Measurements from ENCODE around the gene EYS.
"Not testable (repeated sequence)": the region's sequence is repeated elsewhere in the genome, so short reads cannot be mapped to it uniquely, and the experiment has no call there.

EYS gene

DNA sequence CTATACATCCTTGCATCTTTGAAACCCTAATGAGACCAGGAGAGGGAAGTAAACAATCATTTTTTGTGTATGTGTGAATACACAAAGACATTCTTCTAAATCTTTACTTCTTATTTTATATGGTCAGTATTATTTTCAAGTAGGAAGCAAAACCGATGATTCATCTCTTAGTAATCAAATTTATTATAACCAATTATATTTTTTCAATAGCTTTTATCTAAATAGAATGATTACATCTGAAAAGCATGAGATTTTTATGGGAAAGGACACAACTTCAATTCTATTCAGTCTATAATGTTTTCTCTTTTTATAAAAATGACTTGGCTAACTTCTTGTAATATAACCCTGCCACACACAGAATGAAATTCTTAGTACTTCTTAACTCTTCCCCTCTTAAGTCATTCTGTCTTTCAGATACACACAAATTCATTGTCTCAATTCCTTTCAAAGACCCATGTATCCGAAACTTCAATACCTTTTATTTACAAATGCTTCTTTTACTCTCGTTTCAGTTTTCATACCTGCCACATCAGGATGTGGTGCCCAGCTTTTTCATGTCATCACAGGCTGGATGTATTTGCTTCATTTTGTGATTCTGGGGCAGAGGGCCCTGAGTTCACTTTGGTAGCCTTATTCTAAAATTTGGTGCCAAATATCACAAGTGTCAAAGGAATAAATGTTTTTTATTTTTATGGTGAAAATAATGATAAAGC, 1844.4 kb downstream of the EYS start:
- DNase-seq = no peak

- no peak for DNase-seq
Observed at GRCh38 chr6:63859528-63859927, 1847.5 kb downstream of the EYS start.

GRCh38 chr6:63858691-63859090, 1848.3 kb downstream of the EYS start:
- DNase-seq = no peak

DNA sequence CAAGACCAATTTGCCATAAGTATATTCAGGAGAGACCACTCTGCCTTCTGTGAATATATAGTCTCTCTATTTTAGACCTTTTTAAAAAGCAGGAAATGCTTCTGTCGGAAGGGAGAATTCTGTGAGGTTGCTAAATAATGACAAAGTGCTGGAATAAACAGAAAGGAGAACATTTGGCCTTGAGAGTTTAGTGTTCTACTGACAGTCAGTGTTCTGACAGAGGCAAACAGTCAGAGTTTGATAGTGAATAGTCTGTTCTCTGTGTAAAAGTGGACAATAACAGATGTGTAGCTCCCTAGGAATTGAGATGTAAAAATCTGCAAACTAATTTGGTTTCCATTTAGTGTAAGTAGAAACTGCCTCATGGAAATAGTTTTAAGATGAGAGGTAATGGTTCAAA, 1850.8 kb downstream of the EYS start:
- DNase-seq = no peak

DNA sequence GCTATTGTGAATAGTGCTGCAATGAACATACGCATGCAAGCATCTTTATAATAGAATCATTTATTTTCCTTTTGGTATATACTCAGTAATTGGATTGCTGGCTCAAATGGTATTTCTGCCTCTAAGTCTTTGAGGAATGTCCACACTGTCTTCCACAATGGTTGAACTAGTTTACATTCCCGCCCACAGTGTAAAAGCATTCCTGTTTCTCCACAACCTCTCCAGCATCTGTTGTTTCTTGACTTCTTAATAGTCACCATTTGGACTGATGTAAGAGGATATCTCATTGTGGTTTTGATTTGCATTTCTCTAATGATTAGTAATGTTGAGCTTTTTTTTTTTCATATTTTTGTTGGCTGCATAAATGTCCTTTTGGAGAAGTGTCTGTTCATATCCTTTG, 1862.7 kb downstream of the EYS start:
- no peak for DNase-seq

GRCh38 chr6:63839485-63839884, 1867.5 kb downstream of the EYS start:
- no peak for DNase-seq

DNA sequence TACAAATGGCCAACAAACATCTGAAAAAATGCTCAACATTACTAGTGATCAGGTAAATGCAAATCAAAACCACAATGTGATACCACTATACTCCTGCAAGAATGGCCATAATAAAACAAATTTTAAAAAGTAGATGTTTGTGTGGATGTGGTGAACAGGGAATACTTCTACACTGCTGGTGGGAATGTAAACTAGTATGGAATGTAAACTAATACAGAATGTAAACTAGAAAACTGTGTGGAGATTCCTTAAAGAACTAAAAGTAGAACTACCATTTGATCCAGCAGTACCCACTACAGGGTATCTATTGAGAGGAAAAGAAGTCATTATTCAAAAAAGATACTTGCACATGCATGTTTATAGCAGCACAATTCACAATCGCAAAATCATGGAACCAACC, 1878.3 kb downstream of the EYS start:
- DNase-seq = not testable (repeated sequence)

GRCh38 chr6:63824722-63825121, 1882.3 kb downstream of the EYS start:
- no peak for DNase-seq

- no peak for DNase-seq
Observed at GRCh38 chr6:63821442-63821841, 1885.6 kb downstream of the EYS start.

DNA sequence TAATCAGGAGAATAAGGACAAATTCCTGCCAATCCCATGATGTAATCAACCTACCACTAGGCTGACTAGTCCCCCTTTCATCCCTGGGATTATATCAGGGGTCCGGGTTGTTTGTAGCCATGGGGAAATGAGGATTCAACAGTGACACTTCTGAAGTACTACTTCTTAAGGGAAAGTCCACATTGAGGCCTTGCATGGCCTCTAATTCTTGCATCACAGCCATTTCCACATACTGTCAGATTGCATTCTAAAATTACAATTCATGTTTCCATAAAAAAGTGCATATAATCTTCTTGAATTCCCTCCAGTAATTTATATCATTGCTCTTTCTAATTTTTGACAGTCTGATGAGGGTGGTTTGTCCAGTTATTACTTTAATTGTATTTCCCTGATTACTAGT, 1887.2 kb downstream of the EYS start:
- DNase-seq = no peak

DNA sequence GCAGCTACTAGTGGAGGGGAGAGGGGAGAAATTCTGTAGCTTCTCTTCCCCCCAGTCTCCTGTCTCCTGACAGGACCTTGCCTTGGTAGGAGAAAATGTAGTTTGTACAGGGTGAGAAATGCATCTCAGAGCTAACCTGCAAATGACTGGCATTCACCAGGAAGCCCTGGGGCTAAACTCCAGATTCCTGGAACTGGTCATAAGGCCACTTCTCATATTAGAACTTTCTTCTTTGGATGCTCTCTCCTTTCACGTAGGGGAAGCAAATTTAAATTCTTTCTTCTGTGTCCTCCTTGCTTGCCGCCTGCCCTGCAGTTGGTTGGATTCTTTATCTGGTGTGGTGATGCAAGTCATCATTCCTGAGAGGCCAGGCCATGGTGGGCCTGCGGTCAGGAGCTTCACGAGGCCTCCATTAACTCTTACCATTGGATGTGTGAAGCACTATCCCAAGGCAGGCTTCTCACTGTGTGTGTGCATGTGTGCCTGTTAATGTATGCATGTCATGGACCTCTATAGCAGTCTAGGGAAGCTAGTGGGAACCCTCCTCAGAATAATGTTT, 1889.5 kb downstream of the EYS start:
- DNase-seq = no peak

DNA sequence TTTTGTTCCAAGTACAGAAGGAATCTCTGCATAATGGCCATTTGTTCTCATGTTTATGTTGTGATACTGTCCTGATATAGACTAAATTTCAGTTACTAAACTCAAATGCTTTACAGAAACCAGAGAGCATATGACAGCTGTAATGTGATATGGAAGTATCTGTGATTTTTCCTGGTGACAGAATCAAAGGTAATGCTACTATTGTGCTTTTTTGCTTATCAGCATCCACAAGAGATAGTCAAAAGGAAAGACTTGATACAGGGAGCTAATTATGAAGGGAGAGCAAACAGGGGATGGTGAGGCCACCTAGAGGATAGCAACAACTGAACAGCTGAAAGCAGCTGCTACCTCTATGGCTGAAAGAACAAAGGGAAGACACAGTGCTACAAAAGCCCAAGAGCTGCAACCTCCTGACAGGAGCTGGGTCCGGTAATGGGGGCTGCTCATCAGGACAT, 1890.0 kb downstream of the EYS start:
- DNase-seq = no peak

GRCh38 chr6:63816401-63816981, 1890.5 kb downstream of the EYS start:
- DNase-seq = no peak

DNA sequence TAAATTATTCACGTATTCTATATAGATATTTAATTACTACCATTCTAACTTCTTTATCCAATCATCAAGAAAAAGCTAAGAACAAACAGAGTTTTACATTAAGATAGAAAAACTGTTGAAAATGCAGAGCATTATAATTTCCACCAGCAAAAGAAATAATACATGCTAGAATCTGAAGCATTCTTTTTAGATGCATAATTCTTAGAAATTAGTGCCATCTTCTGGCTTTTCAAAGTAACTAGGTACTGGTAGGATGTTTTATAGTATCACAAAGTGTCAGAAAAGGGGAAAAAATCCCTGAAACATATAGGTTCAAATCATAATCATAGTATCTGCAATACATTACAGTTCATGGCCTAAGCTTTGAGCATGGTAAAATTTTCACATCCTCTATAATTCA, 1892.6 kb downstream of the EYS start:
- DNase-seq = no peak

DNA sequence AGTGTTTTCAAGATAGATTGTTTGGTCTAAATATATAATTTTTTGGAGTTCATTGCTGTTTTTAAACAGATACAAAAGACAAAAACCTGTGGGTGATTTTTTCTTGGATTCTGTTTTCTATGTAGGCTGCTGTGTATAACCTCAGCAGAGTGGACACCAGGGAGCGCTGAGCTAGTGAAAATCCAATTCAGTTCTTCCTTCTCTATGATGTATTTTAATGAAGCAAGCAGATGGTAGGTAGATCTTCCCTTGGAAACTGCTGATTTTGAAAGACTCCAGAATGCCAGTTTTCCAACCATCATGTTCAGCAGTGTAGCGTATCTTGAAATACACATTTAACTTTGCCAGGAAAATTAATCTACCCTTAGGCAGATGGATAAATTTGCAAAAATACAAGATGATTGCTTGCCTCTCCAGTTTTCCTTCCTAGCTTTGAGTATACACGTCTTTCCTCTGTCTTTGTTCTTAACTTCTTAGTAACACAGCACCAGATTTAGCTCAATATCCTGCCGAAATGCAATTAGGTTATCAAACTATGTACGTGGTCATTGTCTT, 1893.4 kb downstream of the EYS start:
- no peak for DNase-seq

- no peak for DNase-seq
Observed at GRCh38 chr6:63808576-63808975, 1898.5 kb downstream of the EYS start.

DNA sequence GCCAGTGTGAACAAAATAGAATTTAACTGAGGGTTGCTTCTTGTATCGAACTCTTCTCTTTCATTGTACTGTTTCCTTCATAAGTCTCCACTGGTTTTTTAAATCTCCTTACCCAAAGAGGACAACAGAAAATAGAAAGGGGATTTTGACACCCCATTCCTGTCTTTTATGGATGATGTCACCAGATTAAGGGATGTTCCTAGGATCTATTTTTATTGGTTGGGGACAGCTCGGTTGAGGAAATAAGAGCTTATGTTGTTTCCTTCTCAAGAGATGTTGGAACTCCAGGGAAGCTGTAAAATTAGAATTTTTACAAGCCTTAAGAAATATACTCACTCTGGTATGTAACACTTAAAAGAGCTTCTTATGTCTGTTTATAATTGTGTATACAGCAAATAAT, 1900.0 kb downstream of the EYS start:
- no peak for DNase-seq

- no peak for DNase-seq
Observed at GRCh38 chr6:63806573-63806913, 1900.5 kb downstream of the EYS start.

DNA sequence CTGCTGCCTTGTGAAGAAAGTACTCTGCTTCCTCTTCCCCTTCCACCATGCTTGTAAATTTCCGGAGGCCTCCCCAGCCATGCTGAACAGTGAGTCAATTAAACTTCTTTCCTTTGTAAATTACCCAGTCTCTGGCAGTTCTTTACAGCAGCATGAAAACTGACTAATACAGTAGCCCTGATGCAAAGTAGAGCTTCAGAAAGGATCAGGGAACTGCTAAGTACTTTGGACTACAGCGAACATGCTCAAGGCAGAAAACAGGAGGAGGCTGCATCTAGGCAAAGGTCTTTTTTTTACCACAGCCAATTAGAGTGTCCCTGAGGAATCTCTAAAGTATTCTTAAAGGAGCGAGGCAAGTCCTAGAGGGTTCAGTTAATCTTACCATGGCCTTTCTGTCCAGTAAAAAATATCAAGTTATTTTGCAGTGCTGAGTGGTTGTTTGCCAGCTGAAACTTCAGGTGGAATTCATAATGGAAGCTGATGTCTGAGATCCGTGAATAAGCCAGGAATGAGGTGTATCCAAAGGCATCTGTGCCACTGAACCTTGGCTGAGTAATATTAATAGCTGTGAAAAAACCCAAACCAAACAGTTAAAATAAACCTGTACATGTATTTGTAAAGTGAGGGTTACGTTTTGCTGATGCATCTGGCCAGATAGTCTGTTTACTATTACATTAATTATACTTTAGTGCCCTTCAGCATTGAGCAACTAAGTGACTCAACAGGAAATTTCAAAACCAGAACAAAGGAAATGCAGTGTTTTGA, 1901.0 kb downstream of the EYS start:
- DNase-seq = no peak

GRCh38 chr6:63805345-63805744, 1901.7 kb downstream of the EYS start:
- DNase-seq = no peak

GRCh38 chr6:63804381-63804956, 1902.6 kb downstream of the EYS start:
- DNase-seq = no peak

DNA sequence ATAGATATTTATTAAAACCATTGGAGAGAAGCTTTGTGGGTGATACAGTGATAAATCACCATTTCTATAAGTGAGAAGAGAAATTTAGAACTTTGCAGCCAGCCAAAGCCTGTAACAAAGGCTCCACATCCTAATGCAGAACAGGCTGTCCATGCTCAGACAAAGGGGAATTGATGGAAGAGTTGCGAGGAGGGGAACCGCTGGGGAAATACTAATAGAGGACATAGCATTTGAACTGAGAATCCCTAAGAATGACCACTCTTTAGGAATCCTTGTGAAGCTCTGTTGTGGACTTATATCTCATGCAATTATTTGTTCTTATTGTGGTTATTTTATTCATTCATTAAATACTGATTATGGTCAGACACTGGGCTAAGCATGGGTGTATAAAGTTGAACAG, 1903.7 kb downstream of the EYS start:
- no peak for DNase-seq

GRCh38 chr6:63802606-63803206, 1904.3 kb downstream of the EYS start:
- no peak for DNase-seq
